Measurements from ENCODE around the gene USP16.

Gene USP16

DNA sequence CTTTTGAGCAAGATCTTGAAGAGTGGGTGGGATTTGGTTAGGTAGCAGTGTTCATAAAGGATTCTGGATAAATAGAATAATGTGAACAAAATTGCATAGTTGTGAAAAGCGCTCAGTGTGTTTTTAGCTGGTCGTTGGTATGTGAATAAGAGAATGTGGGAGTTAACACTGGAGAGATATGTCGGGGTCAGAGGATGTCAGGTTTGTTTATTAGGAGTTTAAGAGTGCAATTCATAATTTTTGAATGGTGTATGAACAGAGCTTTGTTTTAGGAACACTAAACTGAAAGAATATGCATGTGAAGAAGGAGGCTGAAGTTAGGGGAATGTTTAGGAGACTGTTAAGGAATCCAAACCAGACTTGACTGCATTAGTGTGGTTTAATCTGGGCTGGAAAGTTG, 9.4 kb downstream of the USP16 start:
- no peak for DNase-seq

- DNase-seq = peak; percentile 81
Observed at GRCh38 chr21:29034678-29035077, 10.2 kb downstream of the USP16 start.

GRCh38 chr21:29052224-29052623, 27.8 kb downstream of the USP16 start:
- no peak for DNase-seq

DNA sequence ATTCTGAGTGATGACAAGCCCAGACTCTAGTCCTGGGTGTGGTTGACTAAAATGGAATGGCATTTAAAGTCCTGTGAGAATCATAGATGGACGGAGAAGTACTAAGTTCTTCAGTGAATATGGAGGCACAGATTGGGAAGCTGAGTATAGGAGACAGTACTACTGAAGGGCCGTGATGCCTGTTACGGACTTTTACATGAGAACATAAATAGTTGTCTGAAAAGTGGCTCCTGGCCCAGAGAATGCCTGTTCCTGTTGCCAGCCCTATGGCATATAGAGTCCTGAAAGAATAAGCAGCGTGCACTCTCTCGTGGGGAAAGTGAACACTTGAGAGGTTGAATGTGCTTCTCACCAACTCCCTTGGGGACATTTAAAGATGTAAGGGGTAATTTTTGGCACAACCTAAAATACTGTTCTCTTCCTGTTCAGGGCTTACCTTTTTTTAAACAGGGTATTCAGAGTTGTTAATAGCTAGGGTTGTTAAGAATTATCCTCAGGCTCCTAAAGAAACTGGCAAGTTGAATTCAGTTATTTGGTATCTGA, 28.6 kb downstream of the USP16 start:
- DNase-seq = no peak

- no peak for DNase-seq
Observed at GRCh38 chr21:29053656-29054055, 29.2 kb downstream of the USP16 start.

DNA sequence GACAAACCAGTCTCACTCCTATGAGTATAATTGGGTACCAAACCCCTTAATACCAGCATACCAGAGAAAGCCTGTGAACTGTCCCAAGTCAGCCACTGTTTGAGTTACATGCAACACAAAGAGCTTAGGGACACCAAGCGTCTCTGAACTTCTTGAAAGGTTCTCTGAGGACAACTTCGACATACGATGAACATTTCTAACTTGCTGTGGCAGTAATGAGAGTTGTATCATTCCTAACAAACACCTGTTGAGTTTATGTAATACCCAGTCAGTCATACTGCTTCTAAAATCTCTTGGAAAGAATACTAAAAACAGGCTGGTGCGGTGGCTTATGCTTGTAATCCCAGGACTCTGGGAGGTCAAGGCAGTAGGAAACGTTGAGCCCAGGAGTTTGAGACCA, 30.6 kb downstream of the USP16 start:
- no peak for DNase-seq

GRCh38 chr21:29056005-29056404, 31.5 kb downstream of the USP16 start:
- no peak for DNase-seq

DNA sequence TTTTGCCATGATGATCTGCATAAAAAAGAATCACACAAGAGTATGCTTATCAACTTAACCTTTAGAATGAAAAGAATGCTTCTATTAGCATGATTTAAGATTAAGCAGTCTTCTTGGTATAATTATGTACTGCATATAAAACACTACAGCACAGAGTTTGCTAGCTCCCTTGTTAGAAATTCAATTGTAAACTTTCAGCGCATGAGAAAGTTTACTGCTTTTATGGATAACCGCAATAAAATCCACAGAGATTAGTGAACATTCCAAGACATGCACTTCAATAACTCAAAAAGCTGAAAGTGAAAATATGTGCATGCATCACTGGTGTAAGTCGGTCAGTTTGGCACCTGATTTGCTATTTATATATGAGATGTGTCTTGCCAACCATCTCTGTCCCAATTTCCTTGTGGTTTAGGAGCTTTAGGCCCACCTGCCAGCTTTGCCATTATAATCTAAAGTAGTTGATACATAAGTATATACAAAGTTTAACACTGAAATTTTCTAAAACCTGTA, 32.1 kb downstream of the USP16 start:
- DNase-seq = no peak

DNA sequence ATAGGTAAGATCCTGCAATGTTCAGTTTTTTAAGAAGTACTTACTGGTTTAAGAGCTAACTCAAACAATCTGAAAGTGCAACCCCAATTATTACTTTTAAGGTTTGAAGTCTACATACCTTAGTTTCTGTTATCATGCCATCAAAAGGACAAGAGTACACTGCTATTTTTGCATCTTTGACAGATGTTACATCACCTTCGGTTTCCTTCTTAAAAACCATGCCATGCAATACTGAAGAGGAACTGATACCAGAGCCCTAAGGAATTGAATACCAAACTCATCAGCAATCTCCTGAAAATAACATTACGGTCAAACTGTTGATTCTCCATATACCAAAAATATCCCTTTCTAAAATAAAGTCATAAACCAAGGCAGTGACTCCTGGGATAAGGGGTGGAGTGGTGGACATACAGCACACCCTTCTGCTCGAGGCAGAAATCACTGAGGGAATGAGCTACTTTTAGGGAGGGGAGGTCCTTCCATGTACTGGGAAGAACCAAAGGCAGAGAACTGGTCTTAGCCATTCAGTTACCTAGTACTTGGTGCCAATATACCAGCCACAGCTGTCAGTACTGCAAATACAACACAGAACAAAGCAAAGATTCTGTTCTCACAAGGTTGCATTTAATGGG, 40.5 kb downstream of the USP16 start:
- peak; percentile 96 for DNase-seq

DNA sequence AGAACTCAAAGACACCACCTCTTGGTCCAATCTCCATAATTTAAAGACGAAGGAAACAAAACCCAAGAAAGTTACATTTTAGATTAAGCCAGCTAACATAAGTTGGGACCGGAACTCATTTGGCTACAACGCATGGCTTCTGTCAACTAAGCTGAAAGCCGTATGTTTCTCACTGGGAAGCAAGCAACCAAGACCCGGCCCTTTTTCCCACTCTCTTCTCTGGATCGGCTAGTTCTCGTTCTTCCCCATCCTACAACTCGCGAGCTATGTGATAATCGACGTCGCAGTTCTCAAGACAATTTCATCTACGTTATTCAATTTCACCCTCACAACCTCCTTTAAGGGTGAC, 48.4 kb downstream of the USP16 start:
- peak; percentile 17 for DNase-seq

DNA sequence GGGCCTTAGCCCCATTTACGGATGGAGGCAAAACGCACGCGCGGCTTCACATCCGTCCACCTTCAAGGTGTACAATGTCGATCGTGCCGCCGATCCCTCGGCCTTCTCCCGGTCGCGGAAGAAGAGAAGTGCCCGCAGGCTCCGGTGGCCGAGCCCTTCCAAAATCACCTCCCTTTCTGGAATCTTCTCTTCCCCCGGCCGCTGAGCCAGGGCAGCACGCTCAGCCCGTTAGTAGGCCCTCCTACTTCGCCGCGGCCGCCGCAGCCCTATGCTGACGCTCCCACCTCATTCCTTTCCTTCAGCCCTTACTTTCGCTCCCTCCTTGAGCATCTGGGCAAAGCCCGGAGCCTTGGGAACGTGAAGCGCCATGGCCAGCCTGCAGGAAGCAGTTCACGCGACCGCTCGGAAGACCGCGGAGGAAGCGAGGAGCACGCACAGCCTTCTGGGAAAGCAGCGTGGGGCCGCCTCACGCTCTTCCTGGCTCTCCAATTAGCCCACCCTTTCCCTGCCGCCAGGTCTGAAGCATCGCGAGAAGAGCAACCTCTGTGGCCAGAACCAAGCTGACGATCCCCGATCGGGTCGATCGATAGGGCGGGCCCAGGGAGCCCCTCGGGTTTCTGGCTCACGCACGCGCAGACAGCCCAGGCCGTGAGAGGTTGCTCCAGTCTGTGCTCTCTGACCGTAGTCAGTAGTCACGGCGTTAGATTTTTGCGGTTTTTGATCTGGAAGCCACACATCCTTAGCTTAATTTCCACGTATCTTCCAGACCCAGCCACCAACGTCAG, 48.9 kb downstream of the USP16 start, which contains the start of gene CCT8:
Gene CCT8, minus strand, starts transcription at position 427 of the 785 bp plus-strand sequence. Its CDS starts 58 bp downstream, at position 369.
- peak; percentile 99 for DNase-seq

DNA sequence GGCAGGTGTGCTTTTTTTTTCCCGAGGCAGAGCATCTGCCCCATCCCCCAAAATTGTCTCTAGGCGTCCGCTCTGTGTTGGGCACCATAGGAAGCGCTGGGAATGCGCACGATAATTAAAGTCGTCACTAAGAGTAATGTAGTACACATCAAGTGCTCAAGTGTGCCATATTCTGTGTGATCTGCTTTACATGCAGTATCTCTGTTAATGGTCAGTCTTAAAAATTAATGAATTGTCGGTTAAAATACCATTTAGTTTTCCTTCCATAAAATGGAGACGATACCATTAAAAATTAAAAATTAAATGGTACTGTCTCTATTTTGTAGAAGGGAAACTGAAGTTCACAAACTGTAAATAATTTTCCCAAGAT, 49.5 kb downstream of the USP16 start:
- no peak for DNase-seq

GRCh38 chr21:29074783-29075182, 50.3 kb downstream of the USP16 start:
- DNase-seq = no peak

GRCh38 chr21:29075706-29076466, 51.4 kb downstream of the USP16 start:
- peak; percentile 7 for DNase-seq

GRCh38 chr21:29076731-29077640, 52.5 kb downstream of the USP16 start:
- DNase-seq = peak; percentile 92

DNA sequence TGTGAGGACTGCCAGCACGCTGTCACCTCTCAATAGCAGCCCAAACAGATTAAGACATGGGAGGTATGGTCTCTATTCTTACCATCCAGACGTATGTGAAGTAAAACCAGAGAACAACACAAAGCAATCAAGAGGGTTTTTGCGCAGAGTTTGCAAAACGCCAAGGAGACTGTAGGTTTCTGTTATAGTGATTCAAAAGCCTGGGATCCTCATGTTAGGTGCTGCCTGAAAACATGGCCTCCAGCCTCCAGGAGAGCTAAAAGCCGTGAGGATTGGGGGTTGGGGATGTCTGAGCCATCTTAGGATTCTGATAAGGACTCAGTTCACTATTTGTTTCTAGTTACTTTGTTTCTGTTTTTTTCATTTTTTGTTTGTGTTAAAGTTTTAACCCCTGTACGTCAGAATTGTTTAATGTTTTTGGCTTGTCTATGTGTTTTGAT, 53.2 kb downstream of the USP16 start:
- DNase-seq = peak; percentile 15

DNA sequence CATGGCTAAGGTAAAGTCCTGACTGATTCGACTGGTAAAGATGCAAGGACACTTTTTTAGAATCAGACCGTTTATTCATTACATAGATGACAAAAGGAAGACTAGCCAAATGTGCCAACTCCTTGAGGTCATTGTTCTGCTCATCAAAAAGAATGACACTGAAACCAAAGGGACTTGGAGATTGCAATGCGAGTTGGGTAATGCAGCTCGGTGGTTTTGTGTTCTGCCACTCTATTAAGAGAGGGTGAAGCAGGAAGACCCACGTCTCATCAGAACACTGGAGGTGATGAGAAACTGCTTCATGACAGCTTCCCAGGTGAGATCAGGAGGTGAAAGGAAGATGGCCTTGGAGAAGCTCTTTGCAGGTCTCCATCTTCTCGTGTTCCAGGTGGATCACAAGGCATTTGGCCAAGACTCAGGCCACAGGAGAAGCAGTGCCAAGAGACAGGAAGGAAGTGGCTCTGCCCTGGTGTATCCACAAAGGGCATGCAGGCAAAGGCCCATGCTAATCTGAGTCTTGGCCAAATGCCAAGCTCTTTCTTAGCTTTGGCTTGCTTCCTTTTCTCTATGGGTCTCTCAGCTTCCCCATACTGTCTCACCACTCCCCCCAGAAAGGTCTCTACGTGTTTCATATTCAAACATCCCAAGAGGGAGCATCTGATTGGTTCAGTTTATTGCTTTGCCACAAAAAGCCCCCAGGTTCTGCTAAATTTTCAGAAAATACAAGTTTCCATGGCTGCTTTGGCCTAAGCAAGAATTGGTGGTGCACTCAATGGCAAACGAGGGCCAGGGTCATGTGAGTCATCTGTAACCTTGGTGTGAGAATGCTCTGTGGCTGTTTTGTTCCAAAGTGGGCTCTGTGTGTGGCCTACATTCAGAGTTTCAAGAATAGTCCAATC, 54.6 kb downstream of the USP16 start:
- peak; percentile 97 for DNase-seq

DNA sequence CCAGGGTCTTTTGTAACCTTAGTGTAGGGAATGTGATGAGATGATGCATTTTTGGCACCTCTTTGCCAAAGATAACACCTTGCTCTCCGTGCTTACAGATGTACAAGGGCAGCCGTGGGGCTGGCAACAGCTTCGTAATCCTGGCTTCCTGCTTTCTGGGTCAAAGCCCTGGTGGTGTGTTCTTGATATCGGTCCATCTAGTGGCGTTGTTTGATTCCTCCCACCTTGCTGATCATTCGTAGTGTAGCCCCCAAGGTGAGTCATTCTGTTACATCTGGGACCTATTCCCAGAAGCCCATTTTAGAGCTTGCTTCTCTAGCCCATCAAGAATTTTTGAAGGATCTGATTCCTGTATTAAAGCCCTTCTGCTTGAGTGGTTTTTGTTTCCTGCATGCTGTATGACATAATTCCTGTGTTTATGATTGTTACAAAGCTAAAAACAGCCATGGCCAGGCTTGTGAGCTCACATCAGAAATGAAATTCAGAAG, 56.0 kb downstream of the USP16 start:
- DNase-seq = peak; percentile 43

- no peak for DNase-seq
Observed at GRCh38 chr21:29082046-29082815, 57.8 kb downstream of the USP16 start.

GRCh38 chr21:29083306-29083705, 58.8 kb downstream of the USP16 start:
- no peak for DNase-seq
